ENCODE measurements around the gene PRKAR2B.

- TF ChIP-seq CTCF (IDR thresholded peaks at IDR 0.05) = no peak
- no peak for TF ChIP-seq POLR2A (IDR thresholded peaks at IDR 0.05)
Observed at GRCh38 chr7:107206136-107206535, 161.6 kb downstream of the PRKAR2B start.

Measured in heart left ventricle (tissue), 13 donors.